Smooth muscle cell of the brain vasculature (primary cell): ENCODE data around the gene MAP7D2.
"Not testable (repeated sequence)": the region's sequence is repeated elsewhere in the genome, so short reads cannot be mapped to it uniquely, and the experiment has no call there.

ENCODE experiments used
- DNase-seq: peaks from one replicate; pipeline ENCODE4 v3.0.0-alpha.2; 2012; ENCODE audit warnings: low read depth, low spot score

The MAP7D2 gene

GRCh38 chrX:20116577-20117240, at the start of gene MAP7D2:
Gene MAP7D2, minus strand, starts transcription at chrX:20116907. Its CDS starts 28 bp downstream, at chrX:20116879.
- DNase-seq: no peak

DNA sequence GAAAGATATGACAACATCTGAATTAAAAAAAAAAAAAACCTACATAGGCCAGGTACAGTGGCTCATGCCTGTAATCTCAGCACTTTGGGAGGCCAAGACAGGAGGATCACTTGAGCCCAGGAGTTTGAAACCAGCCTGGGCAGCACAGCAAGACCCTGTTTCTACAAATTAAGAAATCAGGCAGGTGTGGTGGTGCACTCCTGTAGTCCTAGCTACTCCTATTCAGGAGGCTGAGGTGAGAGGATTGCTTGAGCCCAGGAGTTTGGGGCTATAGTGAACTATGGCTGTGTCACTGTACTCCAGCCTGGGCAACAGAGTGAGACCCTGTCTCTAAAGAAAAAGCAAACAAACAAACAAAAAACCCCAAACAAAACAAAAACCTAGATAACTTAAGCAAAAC, 45.8 kb upstream of the MAP7D2 start:
- not testable (repeated sequence) for DNase-seq

DNA sequence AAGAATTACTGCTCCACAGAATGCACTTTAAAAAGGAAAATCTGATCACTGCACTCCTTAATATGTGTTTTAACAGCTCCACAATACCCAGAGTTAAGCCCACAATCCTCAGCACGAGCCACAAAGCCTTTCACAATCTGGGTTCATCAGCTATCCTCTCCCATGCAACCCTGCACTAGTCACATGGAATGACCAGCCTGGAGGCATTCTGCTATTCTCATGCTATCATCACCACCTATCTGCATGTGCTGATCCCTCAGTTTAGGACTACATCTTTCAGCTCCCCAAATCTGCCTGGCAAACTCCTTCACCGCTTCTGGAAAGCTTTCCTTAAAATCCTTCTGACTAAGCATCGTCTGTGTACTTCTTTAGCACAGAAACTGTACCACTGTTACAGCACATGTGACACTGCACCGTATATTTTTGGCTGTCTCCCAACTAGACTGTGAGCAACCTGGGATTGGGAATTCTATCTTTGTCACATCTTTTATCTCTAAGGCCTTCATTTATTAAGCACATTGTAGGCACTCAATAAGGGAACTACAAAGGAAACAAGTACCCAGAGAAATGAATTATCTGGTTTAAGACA, 43.2 kb upstream of the MAP7D2 start:
- DNase-seq: no peak

- no peak for DNase-seq
Measured at GRCh38 chrX:20151689-20152088, 35.0 kb upstream of the MAP7D2 start.

GRCh38 chrX:20149326-20149725, 32.6 kb upstream of the MAP7D2 start:
- no peak for DNase-seq

GRCh38 chrX:20147561-20147960, 30.9 kb upstream of the MAP7D2 start:
- DNase-seq: no peak

GRCh38 chrX:20144491-20144890, 27.8 kb upstream of the MAP7D2 start:
- no peak for DNase-seq

- DNase-seq: no peak
Measured at GRCh38 chrX:20143561-20143960, 26.9 kb upstream of the MAP7D2 start.

DNA sequence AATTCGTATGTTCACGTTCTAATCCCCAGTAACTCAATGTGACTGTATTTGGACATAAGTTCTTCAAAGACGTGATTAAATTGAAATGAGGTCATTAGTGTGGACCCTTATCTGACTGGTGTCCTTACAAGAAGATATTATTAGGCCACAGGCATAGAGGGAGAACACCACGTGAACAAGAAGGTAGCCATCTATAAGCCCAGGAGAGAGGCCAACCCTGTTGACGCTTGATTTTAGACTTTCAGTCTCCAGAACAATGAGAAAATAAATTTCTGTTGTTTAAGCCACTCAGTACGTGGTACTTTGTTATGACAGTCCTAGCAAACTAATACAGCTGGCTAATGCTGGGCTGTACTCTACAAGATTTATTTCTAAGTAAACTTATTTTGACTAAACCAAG, 26.4 kb upstream of the MAP7D2 start:
- DNase-seq: no peak

- peak; percentile 98 for DNase-seq
Measured at GRCh38 chrX:20141281-20142220, 24.8 kb upstream of the MAP7D2 start, which contains the start of gene EIF1AX. Gene EIF1AX, minus strand, starts transcription at chrX:20141838. Its CDS starts 198 bp downstream, at chrX:20141640.

GRCh38 chrX:20140420-20140819, 23.7 kb upstream of the MAP7D2 start:
- no peak for DNase-seq

- DNase-seq: no peak
Measured at GRCh38 chrX:20139966-20140365, 23.3 kb upstream of the MAP7D2 start.

- DNase-seq: no peak
Measured at GRCh38 chrX:20135944-20136343, 19.2 kb upstream of the MAP7D2 start.

GRCh38 chrX:20132666-20133065, 16.0 kb upstream of the MAP7D2 start:
- no peak for DNase-seq

- no peak for DNase-seq
Measured at GRCh38 chrX:20130357-20130756, 13.7 kb upstream of the MAP7D2 start.

GRCh38 chrX:20129547-20129946, 12.8 kb upstream of the MAP7D2 start:
- no peak for DNase-seq

GRCh38 chrX:20128670-20129069, 12.0 kb upstream of the MAP7D2 start:
- no peak for DNase-seq

- not testable (repeated sequence) for DNase-seq
Measured at GRCh38 chrX:20127440-20127839, 10.7 kb upstream of the MAP7D2 start.

- not testable (repeated sequence) for DNase-seq
Measured at GRCh38 chrX:20126833-20127232, 10.1 kb upstream of the MAP7D2 start.

GRCh38 chrX:20124964-20125363, 8.3 kb upstream of the MAP7D2 start:
- no peak for DNase-seq

- DNase-seq: no peak
Measured at GRCh38 chrX:20118065-20118824, 1.5 kb upstream of the MAP7D2 start.
